GM19193 (cell line): ENCODE measurements around the gene FAM53A.

Experiments
- POLR2A ChIP-seq: IDR thresholded peaks from 4 replicates; pipeline ENCODE4 v1.6.1; 2011; ENCODE audit not compliant: insufficient read depth, insufficient read length; ENCODE audit errors: extremely low read depth

FAM53A gene

DNA sequence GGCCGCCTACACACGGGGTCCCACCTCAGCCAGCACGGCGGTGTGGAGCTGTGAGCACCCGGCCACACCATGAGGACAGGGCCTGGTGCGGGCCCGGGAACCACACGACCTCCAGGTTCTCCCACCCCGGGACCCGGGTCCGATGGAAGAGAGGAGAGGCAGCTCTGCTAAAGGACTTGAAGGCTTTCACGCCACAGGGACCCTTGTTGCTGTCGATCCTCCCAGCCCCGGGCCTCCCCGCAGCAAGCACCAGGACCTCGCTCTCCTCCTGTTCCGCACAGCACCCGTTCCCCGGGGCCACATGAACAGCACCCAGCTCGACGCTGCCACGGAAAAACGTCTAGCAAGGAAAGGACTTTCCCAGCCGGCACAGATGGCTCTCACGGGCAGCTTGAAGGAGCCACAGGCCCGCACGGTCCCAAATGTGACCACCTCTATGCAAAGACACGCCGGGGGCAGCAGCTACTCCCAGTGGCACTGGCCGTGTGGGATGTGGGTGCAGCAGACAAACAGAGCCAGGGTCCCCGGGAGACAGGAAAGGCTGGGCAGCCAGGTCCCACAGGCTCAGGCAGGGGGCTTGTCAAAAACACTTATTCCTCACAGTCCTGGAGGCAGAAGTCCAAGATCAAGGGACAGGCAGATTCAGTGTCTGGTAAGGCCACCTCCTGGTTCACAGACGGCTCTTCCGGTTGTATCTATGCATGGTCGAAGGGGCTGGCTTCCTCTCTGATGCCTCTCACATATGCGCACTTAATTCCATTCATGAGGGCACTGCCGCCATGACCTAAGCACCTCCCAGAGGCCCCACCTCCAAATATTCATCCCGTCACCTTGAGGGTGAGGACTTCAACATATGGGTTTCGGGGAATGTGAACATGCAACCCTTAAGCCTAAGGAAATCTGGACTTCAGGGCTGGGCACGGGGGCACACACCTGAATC lies 24.7 kb downstream of the FAM53A start:
- TF ChIP-seq POLR2A = no peak

DNA sequence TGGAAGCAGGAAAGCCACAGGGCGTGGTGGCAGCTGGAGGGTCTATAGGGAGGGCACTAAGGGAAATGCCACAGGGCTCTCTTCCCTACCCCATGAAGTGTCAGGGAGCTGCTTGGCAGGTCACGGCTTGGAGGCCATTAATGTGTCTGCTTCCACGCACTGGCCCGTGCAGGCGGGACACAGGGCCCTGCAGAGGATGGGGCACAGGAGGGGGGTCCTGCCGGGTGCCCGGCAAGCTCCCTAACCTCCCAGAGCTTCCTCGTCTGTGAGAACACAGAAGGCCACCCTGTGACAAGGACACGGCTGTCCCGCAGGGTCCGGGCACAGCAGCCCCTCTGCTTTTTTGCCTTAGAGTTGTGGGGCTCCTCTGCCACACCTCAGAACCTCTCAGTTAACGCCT lies 25.5 kb downstream of the FAM53A start:
- TF ChIP-seq POLR2A = no peak

DNA sequence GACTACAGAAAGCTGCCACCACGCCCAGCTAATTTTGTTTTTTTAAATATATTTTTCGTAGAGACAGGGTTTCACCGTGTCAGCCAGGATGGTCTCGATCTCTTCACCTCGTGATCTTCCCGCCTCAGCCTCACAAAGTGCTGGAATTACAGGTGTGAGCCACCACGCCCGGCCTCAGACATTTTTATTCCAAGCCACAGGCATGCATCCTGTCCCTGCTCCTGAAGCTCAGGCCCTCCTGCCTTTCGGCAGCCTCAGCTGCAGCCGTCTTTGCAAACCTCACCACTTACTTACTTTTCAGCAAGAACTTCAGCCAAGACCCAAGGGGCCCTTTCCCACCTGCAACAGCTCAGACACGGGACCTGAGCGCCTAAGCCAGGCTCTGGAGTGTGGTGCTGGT lies 26.0 kb downstream of the FAM53A start:
- TF ChIP-seq POLR2A = no peak

DNA sequence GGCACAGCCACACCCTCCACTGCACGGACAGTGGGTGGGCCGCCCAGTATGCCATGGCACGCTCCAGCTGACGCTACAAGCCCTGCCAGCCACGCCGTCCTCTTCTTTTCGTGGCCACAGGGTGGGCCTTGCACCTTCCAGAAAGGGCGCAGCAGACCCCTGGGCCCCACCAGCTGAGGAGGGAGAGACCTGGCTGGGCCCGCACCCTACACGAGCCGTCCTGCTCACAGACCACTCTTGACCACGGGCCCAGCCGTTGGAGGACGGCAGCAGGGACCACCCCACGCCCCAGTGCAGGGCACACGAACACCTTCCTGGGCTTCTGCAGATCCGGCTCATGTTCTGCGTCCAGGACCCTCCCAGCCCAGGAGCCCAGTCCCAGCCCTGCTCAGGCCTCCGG lies 27.1 kb downstream of the FAM53A start:
- no peak for TF ChIP-seq POLR2A

DNA sequence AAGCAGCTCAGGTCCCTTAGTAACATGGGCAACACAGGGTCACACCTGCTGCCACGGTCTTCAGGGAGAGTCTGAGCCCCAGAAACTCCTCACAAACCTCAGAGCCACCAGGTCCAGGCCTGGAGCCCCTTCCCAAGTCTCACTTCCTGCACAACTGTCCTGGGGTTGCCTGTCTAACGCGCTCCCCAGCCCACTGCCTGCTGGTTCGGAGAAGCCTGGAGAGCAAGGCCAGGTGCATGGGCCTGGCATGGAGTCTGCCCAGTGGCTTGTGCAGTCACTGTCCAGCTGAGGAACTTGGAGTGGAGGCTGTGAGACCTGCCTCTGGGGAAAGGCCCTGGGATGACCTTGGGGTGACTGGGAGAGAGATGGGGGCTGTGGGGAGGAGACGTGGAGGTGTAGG lies 28.0 kb downstream of the FAM53A start:
- no peak for TF ChIP-seq POLR2A

DNA sequence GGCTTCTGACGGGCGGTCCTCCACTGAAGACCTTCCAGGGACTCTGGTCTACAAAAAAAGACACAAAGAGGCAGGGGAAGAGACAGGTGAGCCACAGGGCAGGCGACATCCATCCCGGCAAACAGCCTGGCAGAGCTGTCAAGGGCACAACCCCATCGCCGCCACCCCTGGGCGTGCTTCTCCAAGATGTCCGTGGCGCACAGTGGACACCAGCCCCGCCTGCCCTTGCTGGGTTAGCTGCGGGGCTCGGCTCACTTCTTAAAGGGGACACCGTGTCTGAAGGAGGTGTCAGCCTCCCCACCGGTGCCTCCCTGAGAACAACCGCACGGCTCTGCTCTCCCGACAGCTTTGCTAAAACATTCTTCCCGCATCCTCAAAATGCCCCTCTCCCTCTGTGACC lies 28.4 kb downstream of the FAM53A start:
- no peak for TF ChIP-seq POLR2A

DNA sequence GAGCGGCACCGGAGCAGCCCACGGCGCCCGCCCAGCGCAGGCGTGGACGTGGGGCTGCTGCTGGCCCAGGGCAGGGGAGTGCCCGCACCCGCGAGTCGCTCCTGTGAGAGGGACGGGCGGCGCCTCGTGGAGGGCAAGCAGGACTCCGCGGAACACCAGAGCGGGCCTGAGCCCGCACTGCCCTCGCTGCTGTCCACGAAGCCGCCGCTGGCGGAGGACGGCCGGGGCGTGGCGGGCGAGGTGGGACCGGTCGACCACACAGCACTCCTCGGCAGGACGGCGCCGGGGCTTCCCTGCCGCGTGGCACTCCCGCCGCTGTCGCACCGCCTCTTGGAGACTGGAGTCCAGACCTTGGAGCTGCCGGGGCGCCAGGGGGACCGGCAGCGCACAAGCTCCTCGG lies 29.0 kb downstream of the FAM53A start:
- no peak for TF ChIP-seq POLR2A

DNA sequence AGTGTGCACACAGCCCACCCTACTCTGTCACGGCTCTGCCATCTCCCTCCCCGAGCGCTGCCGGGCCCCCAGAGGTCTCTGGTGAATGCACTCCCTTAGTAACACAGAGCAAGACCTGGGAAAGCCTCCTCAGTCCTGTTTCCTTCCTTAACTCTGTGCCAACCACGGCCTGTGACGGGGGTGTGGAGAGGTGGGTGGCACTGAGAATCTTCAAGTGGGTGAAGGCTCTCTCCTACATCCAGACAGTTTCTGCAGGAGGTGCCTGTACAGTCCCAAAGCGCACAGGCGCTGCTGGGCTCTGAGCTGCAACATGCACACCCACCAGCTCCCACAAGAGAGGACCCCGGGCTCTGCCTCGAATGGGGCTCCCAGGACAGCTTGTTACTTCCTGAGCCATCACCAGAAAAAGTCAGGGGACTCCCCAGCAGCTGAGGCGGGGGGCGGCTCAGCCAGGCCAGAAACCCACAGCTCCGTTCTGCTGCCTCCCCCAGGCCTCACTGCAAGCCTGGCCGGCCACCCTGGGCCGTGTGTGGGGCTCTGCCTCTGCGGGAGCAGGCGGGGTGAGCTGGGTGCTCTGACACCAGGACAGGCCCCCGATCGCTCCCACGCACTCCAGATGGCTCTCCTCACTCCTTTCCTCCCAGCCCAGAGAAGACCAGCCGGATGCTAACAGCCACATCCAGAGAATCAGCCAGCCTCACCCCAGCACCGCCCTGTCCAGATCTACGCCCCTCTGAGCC lies 29.7 kb downstream of the FAM53A start:
- TF ChIP-seq POLR2A = no peak

DNA sequence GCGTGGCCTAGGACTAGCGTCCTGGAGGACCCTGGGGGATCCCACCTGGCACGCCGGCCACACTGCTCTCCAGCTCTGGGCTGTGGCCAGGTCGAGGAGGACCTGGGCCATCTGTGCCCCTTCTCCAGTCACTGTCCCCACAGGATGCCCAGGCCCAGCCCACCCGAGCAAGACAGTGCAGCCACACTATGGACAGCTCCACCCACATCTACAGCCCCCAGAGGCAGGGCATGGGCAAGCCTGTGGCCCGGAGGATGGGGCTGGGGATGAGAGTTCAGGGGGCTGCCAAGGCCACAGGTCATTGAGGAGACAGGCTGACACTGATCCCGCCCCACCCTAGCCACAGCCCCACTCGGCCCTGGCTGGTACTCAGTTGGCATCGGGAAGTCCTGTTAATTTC lies 30.3 kb downstream of the FAM53A start:
- TF ChIP-seq POLR2A = no peak

DNA sequence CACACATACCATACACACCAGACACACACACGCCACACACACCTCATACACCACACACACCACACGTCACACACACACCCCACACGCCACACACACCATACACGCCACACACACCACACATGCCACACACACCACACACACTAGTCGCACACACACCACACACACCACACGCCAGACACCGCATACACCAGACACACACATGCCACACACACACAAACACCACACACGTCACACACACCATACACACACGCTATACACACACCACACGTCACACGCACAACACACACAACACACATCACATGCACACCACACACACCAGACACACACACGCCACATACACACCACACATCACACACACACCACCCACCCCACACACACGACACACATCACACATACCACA lies 32.0 kb downstream of the FAM53A start:
- TF ChIP-seq POLR2A = no peak

DNA sequence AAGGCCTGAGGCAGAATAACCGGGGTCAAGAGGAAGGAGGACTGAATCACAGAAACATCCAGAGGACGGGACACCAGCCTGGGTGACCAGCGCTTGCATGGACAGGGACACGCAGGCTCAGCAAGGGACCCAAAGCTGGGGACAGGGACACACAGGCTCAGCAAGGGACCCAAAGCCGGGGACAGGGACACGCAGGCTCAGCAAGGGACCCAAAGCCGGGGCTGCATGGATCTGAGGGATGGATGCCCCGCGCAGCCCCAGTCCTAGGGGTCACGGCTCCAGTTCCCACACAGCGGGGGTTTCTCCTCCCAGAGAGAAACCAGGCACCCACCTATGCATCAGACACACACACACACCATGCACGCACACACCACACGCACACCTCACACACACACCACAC lies 32.5 kb downstream of the FAM53A start:
- no peak for TF ChIP-seq POLR2A

DNA sequence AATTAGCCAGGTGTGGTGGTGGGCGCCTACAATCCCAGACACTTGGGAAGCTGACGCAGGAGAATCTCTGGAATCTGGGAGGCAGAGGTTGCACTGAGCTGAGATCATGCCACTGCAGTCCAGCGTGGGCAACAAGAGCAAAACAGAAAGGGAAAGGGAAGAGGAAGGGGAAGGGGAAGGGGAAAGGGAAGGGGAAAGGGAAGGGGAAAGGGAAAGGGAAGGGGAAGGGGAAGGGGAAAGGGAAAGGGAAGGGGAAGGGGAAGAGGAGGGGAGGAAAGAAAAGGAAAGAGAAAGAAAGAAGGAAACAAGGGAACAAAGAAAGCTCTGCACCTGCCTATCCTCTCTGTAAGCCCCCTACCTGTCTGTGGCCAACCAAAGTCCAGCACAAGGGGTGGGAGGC lies 35.2 kb downstream of the FAM53A start:
- no peak for TF ChIP-seq POLR2A

DNA sequence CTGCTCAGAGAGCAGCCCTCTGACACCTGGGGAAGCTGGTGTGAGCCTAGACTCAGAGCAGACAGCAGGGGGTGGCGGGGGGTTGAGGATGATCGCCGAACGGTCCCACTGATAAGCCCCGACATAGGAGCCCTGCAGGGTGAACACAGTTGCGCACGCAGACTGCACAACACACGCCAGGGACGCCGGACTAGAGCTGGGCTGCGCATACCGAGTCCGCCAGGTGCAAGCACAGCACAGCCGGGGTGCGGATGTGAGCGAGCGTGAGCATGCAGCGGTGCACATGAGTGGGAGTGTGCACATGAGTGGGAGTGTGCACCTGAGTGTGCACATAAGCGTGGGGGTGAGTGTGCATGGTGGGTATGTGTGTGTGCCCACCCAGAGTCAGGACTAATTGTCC lies 36.7 kb downstream of the FAM53A start:
- no peak for TF ChIP-seq POLR2A

DNA sequence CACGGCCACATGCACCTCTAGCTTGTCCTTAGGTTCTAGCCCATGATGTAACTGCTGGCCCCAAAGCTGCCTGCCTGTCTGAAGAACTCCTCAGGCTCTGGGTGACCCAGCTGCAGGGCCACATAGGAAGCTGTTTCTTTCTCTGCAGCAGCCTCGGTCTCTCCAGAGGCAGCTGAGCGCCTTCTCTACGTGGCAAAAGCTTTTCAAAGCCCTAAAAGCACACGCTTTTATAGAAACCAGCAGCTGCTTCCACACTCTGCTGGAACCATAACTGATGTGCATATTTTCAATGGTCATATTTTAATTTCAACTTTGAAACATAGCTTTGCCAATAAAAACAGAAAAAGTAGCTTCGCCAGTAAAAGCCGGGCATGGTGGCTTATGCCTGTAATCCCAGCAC lies 37.4 kb downstream of the FAM53A start:
- no peak for TF ChIP-seq POLR2A

DNA sequence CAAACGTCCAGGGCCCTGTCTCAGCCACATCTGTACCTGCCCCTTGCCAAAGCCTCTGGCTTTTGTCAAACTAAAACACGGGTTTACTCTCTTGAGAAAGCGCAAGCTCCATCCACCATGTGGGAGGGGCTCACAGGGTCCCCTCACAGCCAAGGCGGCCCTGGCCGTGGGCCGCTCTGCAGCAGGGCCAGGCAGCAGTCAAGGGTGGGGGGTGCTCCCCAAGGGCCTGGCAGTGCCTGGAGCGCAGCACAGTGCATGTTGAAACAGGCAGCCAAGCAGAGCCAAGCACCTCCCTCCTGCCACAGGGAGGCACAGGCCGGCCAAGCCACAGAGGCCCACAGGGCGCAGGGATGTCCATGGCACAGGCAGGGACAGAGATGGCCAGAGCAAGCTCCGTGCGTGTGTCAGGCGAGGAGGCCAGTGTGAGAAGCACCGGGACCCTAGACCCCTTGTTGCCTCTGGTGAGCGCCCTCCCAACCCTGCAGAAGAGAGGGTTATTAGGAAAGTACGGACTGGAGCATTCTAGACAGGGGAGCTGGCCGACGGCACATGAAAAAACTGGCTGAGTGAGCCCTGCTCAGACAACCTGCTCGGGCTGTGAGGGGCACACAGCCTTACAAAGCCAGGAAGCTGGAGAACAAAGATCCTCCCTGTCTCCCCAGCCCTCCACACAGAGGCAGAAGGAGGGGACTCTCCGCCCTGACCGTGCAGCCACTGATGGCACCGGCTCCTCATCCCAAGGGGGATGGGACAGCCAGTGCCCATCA lies 39.0 kb downstream of the FAM53A start:
- no peak for TF ChIP-seq POLR2A
